Trophoblast cell (in vitro differentiated cells and primary cell): ENCODE data around the gene GFOD1.
A peak's percentile ranks its signal among the peaks of the same experiment; 100 is the strongest.

ENCODE experiments used
- DNase-seq, 2 donors: peaks; one replicate each; pipeline ENCODE4 v3.0.0-alpha.2; 2016
- H2AFZ ChIP-seq: 2 replicates; pipeline ENCODE4 v1.6.1; 2013; ENCODE audit warnings: low read length, moderate library complexity, mild to moderate bottlenecking; ENCODE audit not compliant: insufficient read depth, poor library complexity
- H2AK5ac ChIP-seq: 2 replicates; pipeline ENCODE4 v1.6.1; 2013; ENCODE audit warnings: mild to moderate bottlenecking, low read length
- H2BK120ac ChIP-seq: 2 replicates; pipeline ENCODE4 v1.6.1; 2013; ENCODE audit warnings: low read length, mild to moderate bottlenecking, moderate library complexity; ENCODE audit not compliant: insufficient read depth, poor library complexity
- H2BK12ac ChIP-seq: 2 replicates; pipeline ENCODE4 v1.6.1; 2013; ENCODE audit warnings: mild to moderate bottlenecking, low read length, moderate library complexity
- H2BK5ac ChIP-seq: 2 replicates; pipeline ENCODE4 v1.6.1; 2013; ENCODE audit warnings: low read length, low read depth, moderate library complexity, mild to moderate bottlenecking; ENCODE audit not compliant: poor library complexity
- H3K14ac ChIP-seq: 2 replicates; pipeline ENCODE4 v1.6.1; 2013; ENCODE audit warnings: mild to moderate bottlenecking, low read length
- H3K18ac ChIP-seq: 2 replicates; pipeline ENCODE4 v1.6.1; 2013; ENCODE audit warnings: mild to moderate bottlenecking, low read length
- H3K23ac ChIP-seq: 2 replicates; pipeline ENCODE4 v1.6.1; 2013; ENCODE audit warnings: low read length
- H3K27ac ChIP-seq: 2 replicates; pipeline ENCODE4 v1.5.1; 2013; ENCODE audit warnings: low read depth, mild to moderate bottlenecking, inconsistent platforms, low read length, moderate library complexity
- H3K27me3 ChIP-seq: 2 replicates; pipeline ENCODE4 v1.6.1; 2013; ENCODE audit warnings: inconsistent platforms, mild to moderate bottlenecking, low read length, moderate library complexity; ENCODE audit not compliant: insufficient read depth
- H3K36me3 ChIP-seq, 2 experiments: 1 replicate in 1 of 2; 2 replicates in 1 of 2; pipeline ENCODE4 v1.6.1; 2013; ENCODE audit warnings: low read length in 2 of 2, mild to moderate bottlenecking in 2 of 2, moderate library complexity in 1 of 2; ENCODE audit not compliant: insufficient read depth in 2 of 2, control insufficient read depth in 1 of 2
- H3K4ac ChIP-seq: 2 replicates; pipeline ENCODE4 v1.6.1; 2013; ENCODE audit warnings: low read depth, mild to moderate bottlenecking, low read length, moderate library complexity
- H3K4me1 ChIP-seq, 2 experiments: 1 replicate in 1 of 2; 2 replicates in 1 of 2; pipeline ENCODE4 v1.6.1; 2013; ENCODE audit warnings: low read length in 2 of 2, mild to moderate bottlenecking in 2 of 2, moderate library complexity in 1 of 2; ENCODE audit not compliant: insufficient read depth in 2 of 2, control insufficient read depth in 1 of 2
- H3K4me2 ChIP-seq: 2 replicates; pipeline ENCODE4 v1.6.1; 2013; ENCODE audit warnings: inconsistent platforms, mild to moderate bottlenecking, low read length, moderate library complexity
- H3K4me3 ChIP-seq: 2 replicates; pipeline ENCODE4 v1.5.1; 2013; ENCODE audit warnings: mild to moderate bottlenecking, low read depth, low read length, inconsistent platforms
- H3K79me1 ChIP-seq: one replicate; pipeline ENCODE4 v1.6.1; 2013; ENCODE audit warnings: low read length
- H3K79me2 ChIP-seq: 2 replicates; pipeline ENCODE4 v1.6.1; 2013; ENCODE audit warnings: low read length, mild to moderate bottlenecking; ENCODE audit not compliant: control insufficient read depth, insufficient read depth, poor library complexity
- H3K9ac ChIP-seq: 2 replicates; pipeline ENCODE4 v1.6.1; 2013; ENCODE audit warnings: mild to moderate bottlenecking, low read length
- H3K9me3 ChIP-seq: 2 replicates; pipeline ENCODE4 v1.6.1; 2013; ENCODE audit warnings: low read depth, mild to moderate bottlenecking, control low read depth, inconsistent platforms, low read length; ENCODE audit not compliant: insufficient read depth
- H4K12ac ChIP-seq: 2 replicates; pipeline ENCODE4 v1.6.1; 2013; ENCODE audit warnings: low read depth, mild to moderate bottlenecking, low read length, moderate library complexity
- H4K8ac ChIP-seq: 2 replicates; pipeline ENCODE4 v1.6.1; 2013; ENCODE audit warnings: low read depth, mild to moderate bottlenecking, low read length, moderate library complexity
- H4K91ac ChIP-seq: one replicate; pipeline ENCODE4 v1.6.1; 2013; ENCODE audit warnings: low read depth, mild to moderate bottlenecking, low read length, moderate library complexity
- WGBS: extraction: QIAGEN DNeasy Blood & Tissue Kit; methylation state at CpG from one replicate; pipeline ENCODE4 v1.1.7; 2013; ENCODE audit warnings: missing lambda C conversion rate; ENCODE audit not compliant: insufficient read length, insufficient coverage; ENCODE audit errors: extremely low coverage; 5-methylcytosine and 5-hydroxymethylcytosine counted together

The GFOD1 gene

DNA sequence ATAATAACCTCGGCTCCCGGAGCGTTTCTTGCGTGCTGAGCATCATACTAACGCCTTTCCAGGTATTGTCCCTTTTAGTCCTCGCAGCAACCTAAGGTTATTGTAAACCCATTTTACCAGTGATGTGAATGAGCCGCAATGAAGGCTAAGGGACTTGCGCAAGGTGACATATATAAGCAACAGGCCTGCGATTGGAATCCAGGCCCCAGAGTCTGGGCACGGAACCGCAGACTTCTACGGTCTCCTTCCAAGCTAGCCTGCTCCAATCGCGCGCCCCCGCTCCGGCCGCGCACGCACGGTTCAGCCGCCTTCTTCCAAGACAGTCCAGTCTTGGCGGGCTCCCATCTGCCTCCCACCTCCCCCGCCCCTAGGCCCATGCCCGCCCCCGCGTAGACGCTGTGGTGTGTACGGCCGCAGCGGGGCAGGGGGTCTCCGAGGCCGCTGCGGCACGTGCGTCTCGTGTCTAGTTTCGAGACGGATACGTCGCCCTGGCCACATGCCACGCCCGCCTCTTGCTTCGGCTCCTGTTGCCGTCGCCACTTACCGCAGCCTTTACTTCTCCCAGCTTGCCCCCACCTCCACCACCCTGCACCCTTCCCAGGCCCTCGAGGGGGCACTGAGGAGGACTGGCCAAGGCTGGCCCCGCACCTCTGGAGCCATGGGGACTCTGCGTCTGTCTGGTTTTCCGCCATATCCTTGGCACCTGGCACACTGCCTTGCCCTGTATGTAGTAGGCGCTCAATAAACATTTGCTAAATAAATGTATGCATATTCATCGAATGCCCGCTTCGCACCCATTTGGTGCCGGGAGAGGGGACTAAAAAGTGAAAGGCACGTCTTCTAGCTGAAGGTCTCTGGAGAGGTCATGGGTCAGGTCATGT lies 855 bp upstream of the GFOD1 start:
- H3K4ac ChIP-seq = no peak overlapping the region
- no peak overlapping the region for H3K23ac ChIP-seq
- no peak overlapping the region for H2BK5ac ChIP-seq
- H2AK5ac ChIP-seq = no peak overlapping the region
- H3K79me2 ChIP-seq = no peaks in the 10 kb centered on the region
- peaks cover 3% of the 10 kb centered on the region for H3K9me3 ChIP-seq
- H3K36me3 ChIP-seq = no peaks in the 10 kb centered on the region
- no peak overlapping the region for H2BK120ac ChIP-seq
- no peak overlapping the region for H3K9ac ChIP-seq
- peaks cover 15% of the 10 kb centered on the region for H3K27me3 ChIP-seq
- no peak overlapping the region for H3K27ac ChIP-seq
- no peak overlapping the region for H2BK12ac ChIP-seq
- DNase-seq = peak in 1 of 2 donors; percentile 68
- H3K79me1 ChIP-seq = no peaks in the 10 kb centered on the region
- H3K4me3 ChIP-seq = peak overlapping the region; percentile 71
- H2AFZ ChIP-seq = peak overlapping the region; percentile 56
- no peak overlapping the region for H4K12ac ChIP-seq
- H4K8ac ChIP-seq = peak overlapping the region; percentile 25
- H3K4me2 ChIP-seq = peak overlapping the region; percentile 92
- no peak overlapping the region for H4K91ac ChIP-seq
- peaks cover 4 to 18% of the 10 kb centered on the region in 2 experiments for H3K4me1 ChIP-seq
- no CpG with 5 or more reads among the region's 57 CpGs for WGBS
- H3K18ac ChIP-seq = no peak overlapping the region
- H3K14ac ChIP-seq = no peak overlapping the region

DNA sequence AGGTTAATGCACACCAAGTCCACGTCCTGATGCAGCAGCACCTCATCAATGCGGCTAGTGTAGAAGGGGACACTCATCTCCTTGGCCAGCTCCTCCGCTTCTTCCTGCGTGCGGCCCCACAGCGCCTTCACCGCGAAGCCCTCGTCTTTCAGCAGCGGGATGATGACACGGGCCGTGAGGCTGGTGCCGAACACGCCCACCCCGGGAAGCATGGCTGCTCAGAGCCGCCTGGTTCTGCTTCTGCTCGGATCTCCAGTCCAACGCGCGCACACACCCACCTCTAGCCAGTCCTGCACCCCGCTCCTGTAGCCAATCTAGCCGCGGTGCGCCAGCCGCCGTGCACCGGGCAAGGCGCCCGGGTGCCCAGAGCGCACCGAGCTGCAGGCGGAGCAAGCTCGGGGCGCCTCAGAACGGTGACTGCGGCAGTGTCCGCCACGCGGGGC lies 700 bp downstream of the GFOD1 start:
- Histone ChIP-seq H2BK120ac (no peak overlapping the region), H2BK5ac (no peak overlapping the region), H3K4ac (no peak overlapping the region), H2AK5ac (no peak overlapping the region), H3K14ac (no peak overlapping the region), H3K18ac (no peak overlapping the region), H3K79me2 (no peaks in the 10 kb centered on the region), H4K12ac (no peak overlapping the region), H2AFZ (peak overlapping the region; percentile 42), H3K79me1 (no peaks in the 10 kb centered on the region), H3K9ac (peak overlapping the region; percentile 51), H2BK12ac (no peak overlapping the region), H4K91ac (no peak overlapping the region), H3K4me3 (peak overlapping the region; percentile 76), H3K27me3 (peaks cover 15% of the 10 kb centered on the region), H3K4me2 (peak overlapping the region; percentile 88), H3K36me3 (no peaks in the 10 kb centered on the region), H4K8ac (no peak overlapping the region), H3K23ac (no peak overlapping the region), H3K9me3 (peaks cover 3% of the 10 kb centered on the region), H3K4me1 (peaks cover 4 to 18% of the 10 kb centered on the region in 2 experiments), H3K27ac (no peak overlapping the region)
- DNase-seq = peak; percentile 68 to 73
- no CpG with 5 or more reads among the region's 39 CpGs for WGBS

DNA sequence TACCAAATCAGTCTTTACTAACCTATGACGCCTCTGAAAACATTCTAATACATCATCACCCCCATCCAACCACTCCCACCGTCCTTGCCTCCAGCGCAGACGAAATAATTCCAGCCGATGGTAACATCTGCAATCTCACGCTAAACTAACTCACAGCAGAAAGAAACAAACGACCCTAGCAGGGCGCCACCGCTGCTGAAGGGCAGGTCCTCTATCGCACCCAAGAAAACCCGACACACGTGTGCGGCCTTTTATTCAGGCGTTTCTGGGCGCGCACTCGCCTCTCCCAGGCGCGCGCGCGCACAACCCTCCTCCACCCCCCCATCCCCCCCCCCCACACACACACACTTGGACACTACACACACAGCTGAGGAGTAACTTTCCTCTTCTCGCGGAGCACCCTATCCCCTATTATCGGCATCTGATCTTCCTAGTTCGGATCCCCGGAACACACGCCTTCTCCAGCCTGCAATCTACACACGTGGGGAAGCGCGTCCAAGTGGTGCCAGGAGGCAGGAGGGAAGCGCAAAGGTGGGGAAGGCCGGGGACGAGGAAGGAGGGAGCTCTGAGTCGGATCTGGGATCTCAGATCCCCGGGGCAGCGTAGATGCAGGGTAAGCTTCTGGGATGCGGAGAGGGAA lies 1.4 kb downstream of the GFOD1 start:
- H2BK5ac ChIP-seq = no peak overlapping the region
- no peak overlapping the region for H2AFZ ChIP-seq

DNA sequence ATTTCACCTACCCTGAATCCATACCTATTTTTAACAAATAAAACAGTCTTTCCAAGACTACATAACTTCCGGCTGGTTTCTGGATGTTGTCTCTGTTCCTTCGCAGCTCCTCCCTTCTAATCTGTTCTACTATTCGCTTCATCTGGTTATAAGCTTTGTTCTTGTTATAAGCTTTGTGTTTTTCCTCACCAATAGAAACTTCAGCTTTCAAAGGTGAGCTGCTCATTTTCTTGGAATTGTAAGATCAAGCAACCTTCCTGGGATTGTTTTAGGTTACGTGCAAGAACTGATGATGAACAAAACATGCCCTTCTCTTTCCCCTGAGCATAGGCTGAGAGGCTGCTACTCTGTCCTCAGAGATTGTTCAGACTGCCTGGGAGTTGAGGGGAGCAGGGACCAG lies 2.1 kb downstream of the GFOD1 start:
- H3K27ac ChIP-seq = no peak overlapping the region
- no peaks in the 10 kb centered on the region for H3K36me3 ChIP-seq

More for the DNA sequence above, 1.4 kb downstream of the GFOD1 start:
- Histone ChIP-seq H2BK12ac (no peak overlapping the region), H2AK5ac (no peak overlapping the region), H4K12ac (no peak overlapping the region), H3K79me1 (peaks cover 4% of the 10 kb centered on the region), H3K4me3 (peak overlapping the region; percentile 76), H3K4ac (no peak overlapping the region), H3K18ac (no peak overlapping the region), H3K14ac (no peak overlapping the region), H3K27me3 (peaks cover 15% of the 10 kb centered on the region), H3K4me2 (peak overlapping the region; percentile 88), H4K8ac (peak overlapping the region; percentile 17), H3K9me3 (peaks cover 3% of the 10 kb centered on the region), H2BK120ac (no peak overlapping the region), H4K91ac (no peak overlapping the region), H3K9ac (peak overlapping the region; percentile 31), H3K23ac (no peak overlapping the region), H3K36me3 (no peaks in the 10 kb centered on the region), H3K27ac (no peak overlapping the region), H3K79me2 (peaks cover 2% of the 10 kb centered on the region), H3K4me1 (peaks cover 9 to 23% of the 10 kb centered on the region in 2 experiments)
- no CpG with 5 or more reads among the region's 38 CpGs for WGBS
- peak; percentile 66 to 81 for DNase-seq

More for the DNA sequence above, 2.1 kb downstream of the GFOD1 start:
- H3K27me3 ChIP-seq = peaks cover 15% of the 10 kb centered on the region
- H3K79me1 ChIP-seq = peaks cover 4% of the 10 kb centered on the region
- H3K4me1 ChIP-seq = peaks cover 13 to 28% of the 10 kb centered on the region in 2 experiments
- H2AFZ ChIP-seq = no peak overlapping the region
- peak overlapping the region; percentile 88 for H3K4me2 ChIP-seq
- peaks cover 3% of the 10 kb centered on the region for H3K9me3 ChIP-seq
- no peak overlapping the region for H2BK5ac ChIP-seq
- no peak for DNase-seq
- peak overlapping the region; percentile 50 for H3K4me3 ChIP-seq
- no peak overlapping the region for H3K4ac ChIP-seq
- no peak overlapping the region for H4K12ac ChIP-seq
- no peak overlapping the region for H2BK12ac ChIP-seq
- no peak overlapping the region for H3K14ac ChIP-seq
- H2BK120ac ChIP-seq = no peak overlapping the region
- no CpG with 5 or more reads among the region's 4 CpGs for WGBS
- no peak overlapping the region for H3K9ac ChIP-seq
- H4K91ac ChIP-seq = no peak overlapping the region
- no peak overlapping the region for H3K18ac ChIP-seq
- H3K23ac ChIP-seq = no peak overlapping the region
- no peak overlapping the region for H2AK5ac ChIP-seq
- H4K8ac ChIP-seq = no peak overlapping the region
- H3K79me2 ChIP-seq = peaks cover 2% of the 10 kb centered on the region
